ENCODE measurements around the gene CEMIP2.

The CEMIP2 gene

GRCh38 chr9:71675857-71676165, 92.5 kb downstream of the CEMIP2 start:
- TF ChIP-seq CTCF (IDR thresholded peaks at IDR 0.05; ENCODE audit: poor library complexity, severe bottlenecking) = no peak
- H3K36me3 ChIP-seq (ENCODE audit: low read depth) = no peaks in the 10 kb centered on the region
- no peak overlapping the region for H3K27ac ChIP-seq (ENCODE audit: poor library complexity, severe bottlenecking)
- H3K4me3 ChIP-seq (ENCODE audit: severe bottlenecking) = no peak overlapping the region
- H3K27me3 ChIP-seq (ENCODE audit: insufficient read depth, poor library complexity, severe bottlenecking) = no peaks in the 10 kb centered on the region
- ATAC-seq (ENCODE audit: low read depth) (no peak), DNase-seq (ENCODE audit: low spot score) (no peak)
- H3K4me1 ChIP-seq (ENCODE audit: insufficient read depth, poor library complexity, severe bottlenecking) = peaks cover 33% of the 10 kb centered on the region
- no peaks in the 10 kb centered on the region for H3K9me3 ChIP-seq (ENCODE audit: severe bottlenecking)

- DNase-seq (ENCODE audit: low spot score) = no peak
- H3K9me3 ChIP-seq (ENCODE audit: severe bottlenecking) = no peaks in the 10 kb centered on the region
- no peak overlapping the region for H3K27ac ChIP-seq (ENCODE audit: poor library complexity, severe bottlenecking)
- TF ChIP-seq CTCF (IDR thresholded peaks at IDR 0.05; ENCODE audit: poor library complexity, severe bottlenecking) = no peak
- no peak for ATAC-seq (ENCODE audit: low read depth)
- H3K4me3 ChIP-seq (ENCODE audit: severe bottlenecking) = no peak overlapping the region
- no peaks in the 10 kb centered on the region for H3K27me3 ChIP-seq (ENCODE audit: insufficient read depth, poor library complexity, severe bottlenecking)
- no peaks in the 10 kb centered on the region for H3K36me3 ChIP-seq (ENCODE audit: low read depth)
- peaks cover 27% of the 10 kb centered on the region for H3K4me1 ChIP-seq (ENCODE audit: insufficient read depth, poor library complexity, severe bottlenecking)
Observed at GRCh38 chr9:71675105-71675856, 93.0 kb downstream of the CEMIP2 start.

DNA sequence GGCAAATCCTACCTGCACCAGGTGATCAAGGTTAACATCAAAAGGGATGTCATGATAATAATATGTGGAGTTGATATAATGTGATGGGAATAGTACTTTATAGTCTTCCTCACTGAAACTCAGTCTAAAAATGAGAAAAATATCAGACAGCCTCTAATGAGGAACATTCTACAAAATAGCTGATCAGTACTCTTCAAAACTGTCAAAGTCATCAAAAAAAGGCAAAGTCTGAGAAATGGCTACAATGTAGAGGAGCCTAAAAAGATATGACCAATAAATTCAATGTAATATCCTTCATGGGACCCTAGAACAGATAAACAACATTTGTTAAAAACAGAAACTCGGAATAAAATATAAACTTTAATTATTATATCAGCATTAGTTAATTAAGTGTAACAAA, 95.7 kb downstream of the CEMIP2 start:
- Histone ChIP-seq H3K9me3 (ENCODE audit: severe bottlenecking) (no peaks in the 10 kb centered on the region), H3K27me3 (ENCODE audit: insufficient read depth, poor library complexity, severe bottlenecking) (no peaks in the 10 kb centered on the region), H3K27ac (ENCODE audit: poor library complexity, severe bottlenecking) (no peak overlapping the region), H3K4me1 (ENCODE audit: insufficient read depth, poor library complexity, severe bottlenecking) (peaks cover 3% of the 10 kb centered on the region), H3K4me3 (ENCODE audit: severe bottlenecking) (no peak overlapping the region), H3K36me3 (ENCODE audit: low read depth) (no peaks in the 10 kb centered on the region)
- TF ChIP-seq CTCF (IDR thresholded peaks at IDR 0.05; ENCODE audit: poor library complexity, severe bottlenecking) = no peak
- ATAC-seq (ENCODE audit: low read depth) = no peak
- no peak for DNase-seq (ENCODE audit: low spot score)

GRCh38 chr9:71671289-71671688, 97.0 kb downstream of the CEMIP2 start:
- no peak for ATAC-seq (ENCODE audit: low read depth)
- H3K27me3 ChIP-seq (ENCODE audit: insufficient read depth, poor library complexity, severe bottlenecking) = no peaks in the 10 kb centered on the region
- no peaks in the 10 kb centered on the region for H3K4me1 ChIP-seq (ENCODE audit: insufficient read depth, poor library complexity, severe bottlenecking)
- no peaks in the 10 kb centered on the region for H3K9me3 ChIP-seq (ENCODE audit: severe bottlenecking)
- H3K27ac ChIP-seq (ENCODE audit: poor library complexity, severe bottlenecking) = no peak overlapping the region
- DNase-seq (ENCODE audit: low spot score) = no peak
- H3K4me3 ChIP-seq (ENCODE audit: severe bottlenecking) = no peak overlapping the region
- H3K36me3 ChIP-seq (ENCODE audit: low read depth) = no peaks in the 10 kb centered on the region
- no peak for TF ChIP-seq CTCF (IDR thresholded peaks at IDR 0.05; ENCODE audit: poor library complexity, severe bottlenecking)

DNA sequence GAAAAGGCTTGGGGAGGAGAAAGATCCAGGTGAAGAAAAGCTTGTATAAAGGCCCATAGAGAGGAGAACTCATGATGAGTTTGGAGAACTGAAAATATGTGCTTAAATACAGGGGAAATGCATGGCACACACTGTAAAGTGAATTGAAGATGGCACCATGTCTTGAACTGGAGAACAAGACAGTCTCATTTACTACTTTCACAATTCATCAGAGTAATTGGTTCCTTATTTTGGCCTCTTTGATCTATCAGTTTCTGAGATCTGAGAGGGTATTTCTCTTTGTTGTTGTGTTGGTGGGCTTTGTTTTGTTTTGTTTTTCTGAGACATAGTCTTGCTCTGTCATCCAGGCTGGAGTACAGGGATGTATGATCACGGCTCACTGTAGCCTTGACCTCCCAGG, 98.2 kb downstream of the CEMIP2 start:
- Histone ChIP-seq H3K9me3 (ENCODE audit: severe bottlenecking) (no peaks in the 10 kb centered on the region), H3K4me3 (ENCODE audit: severe bottlenecking) (no peak overlapping the region), H3K27ac (ENCODE audit: poor library complexity, severe bottlenecking) (no peak overlapping the region), H3K27me3 (ENCODE audit: insufficient read depth, poor library complexity, severe bottlenecking) (no peaks in the 10 kb centered on the region), H3K36me3 (ENCODE audit: low read depth) (no peaks in the 10 kb centered on the region), H3K4me1 (ENCODE audit: insufficient read depth, poor library complexity, severe bottlenecking) (no peaks in the 10 kb centered on the region)
- DNase-seq (ENCODE audit: low spot score) (no peak), ATAC-seq (ENCODE audit: low read depth) (no peak)
- no peak for TF ChIP-seq CTCF (IDR thresholded peaks at IDR 0.05; ENCODE audit: poor library complexity, severe bottlenecking)
